Measurements from ENCODE around the gene UBL7. TPM values are rescaled to one million over a fixed set of nuclear protein-coding genes. Genes with fewer than 3 reads are reported as not detected.
"Not testable (repeated sequence)": the region's sequence is repeated elsewhere in the genome, so short reads cannot be mapped to it uniquely, and the experiment has no call there.

Gene UBL7
- total RNA-seq = 15.4 TPM

DNA sequence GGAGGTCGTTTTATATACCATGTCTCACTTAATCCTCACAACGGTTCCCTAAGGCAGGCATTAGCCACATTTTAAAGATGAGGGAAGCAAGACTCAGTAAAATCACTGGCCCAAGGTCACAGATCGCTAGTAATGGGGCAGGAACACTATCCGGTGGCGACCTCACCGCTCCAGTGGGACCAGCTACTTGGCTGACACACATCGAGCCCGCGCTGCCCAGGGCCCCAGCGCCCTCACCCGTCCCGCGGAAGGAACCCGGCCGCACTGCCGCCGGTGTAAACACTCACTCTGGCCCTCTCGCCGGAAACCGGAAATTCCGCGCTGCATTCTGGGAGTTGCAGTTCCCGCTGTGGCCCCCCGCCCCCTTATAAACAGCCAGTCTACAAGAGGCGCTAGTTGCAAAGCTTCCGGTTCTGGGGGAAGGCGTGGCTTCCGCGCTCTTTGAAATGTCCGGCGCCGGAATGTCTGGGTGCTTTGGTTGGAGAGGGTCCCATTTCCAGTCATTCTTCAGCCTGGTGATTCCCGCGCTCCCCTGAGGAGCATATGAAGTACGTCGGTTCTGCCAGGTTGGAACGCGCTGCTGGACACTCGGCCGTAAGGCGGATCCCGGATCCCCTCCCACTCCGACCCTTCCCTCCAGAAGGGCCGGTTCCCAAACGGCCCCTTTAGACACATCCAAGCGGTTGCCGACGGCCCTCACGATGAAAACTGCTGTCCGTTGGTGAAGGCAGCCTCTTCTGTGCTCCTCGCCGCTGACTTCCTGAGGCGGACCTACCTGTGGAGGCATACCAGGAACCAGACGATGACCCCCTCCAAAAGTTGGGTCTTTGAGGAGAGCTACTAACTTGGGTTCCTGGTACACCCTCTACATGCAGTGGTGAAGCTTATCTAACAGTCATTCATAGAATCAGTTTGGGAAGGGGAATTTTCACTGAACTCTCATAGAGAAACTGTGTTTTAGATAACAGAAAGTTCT, at the start of gene UBL7:
Gene UBL7 (minus strand): TSS at position 290 of the 976 bp plus-strand sequence. CDS start 2,293 bp downstream, outside the sequence.
- DNase-seq (ENCODE audit: low spot score) (peak; percentile 99), ATAC-seq (peak; percentile 99)

- no peak for DNase-seq (ENCODE audit: low spot score)
- no peak for ATAC-seq
These were observed 45.5 kb upstream of the UBL7 start for GRCh38 chr15:74506515-74506840.

DNA sequence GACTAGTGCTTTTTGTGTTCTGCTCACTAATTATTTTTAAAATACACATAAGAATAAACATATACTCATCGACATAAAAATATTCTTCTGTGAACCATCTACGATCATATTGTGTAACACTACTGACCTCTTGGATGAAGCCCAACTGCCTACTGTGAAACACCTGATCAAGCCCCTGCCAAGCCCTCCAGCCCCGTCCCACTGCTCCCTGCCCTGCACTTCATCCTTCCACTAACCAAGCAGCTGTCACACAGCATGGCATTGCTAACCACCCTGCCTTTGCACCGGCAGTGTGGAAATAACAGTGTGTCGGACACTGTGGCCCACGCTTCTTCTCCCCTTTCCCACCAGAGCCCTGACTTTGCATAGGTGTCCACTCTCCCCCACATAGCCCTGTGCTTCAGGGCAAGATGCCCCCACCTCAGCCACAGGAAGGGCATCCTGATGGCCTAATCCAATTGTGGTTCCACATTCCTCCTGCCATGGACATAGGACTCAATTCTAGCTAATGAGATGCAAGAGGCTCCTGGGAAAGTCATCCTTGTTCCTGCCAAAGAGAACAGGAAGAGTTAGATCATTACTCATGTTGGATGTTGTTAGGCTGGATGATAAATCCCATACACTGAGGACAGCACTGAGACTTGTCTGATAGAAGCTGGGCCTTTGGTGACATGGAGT, 45.0 kb upstream of the UBL7 start:
- ATAC-seq (peak; percentile 48), DNase-seq (ENCODE audit: low spot score) (no peak)

GRCh38 chr15:74504836-74505235, 43.9 kb upstream of the UBL7 start:
- DNase-seq (ENCODE audit: low spot score) = no peak
- no peak for ATAC-seq

GRCh38 chr15:74504418-74504817, 43.5 kb upstream of the UBL7 start:
- no peak for ATAC-seq
- DNase-seq (ENCODE audit: low spot score) = no peak

DNA sequence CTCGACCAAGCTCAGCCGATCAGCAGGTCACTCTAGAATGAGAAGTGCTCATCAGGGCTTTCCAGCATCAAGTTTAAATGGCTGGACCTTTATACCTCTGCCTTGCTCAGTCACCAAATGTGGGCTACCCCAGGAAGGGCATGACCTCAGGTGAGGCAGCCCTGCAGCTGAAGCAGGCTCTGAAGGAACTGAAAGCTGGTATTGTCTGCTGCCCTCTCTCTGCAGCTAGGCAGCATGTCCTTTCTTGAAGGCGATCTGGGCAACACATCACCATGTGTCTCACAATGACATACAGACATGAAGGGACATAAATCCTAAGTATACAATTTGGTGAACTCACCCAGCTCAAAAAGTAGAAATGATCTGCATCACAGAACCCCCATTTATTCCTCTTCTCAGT, 41.3 kb upstream of the UBL7 start:
- DNase-seq (ENCODE audit: low spot score) (no peak), ATAC-seq (no peak)

DNA sequence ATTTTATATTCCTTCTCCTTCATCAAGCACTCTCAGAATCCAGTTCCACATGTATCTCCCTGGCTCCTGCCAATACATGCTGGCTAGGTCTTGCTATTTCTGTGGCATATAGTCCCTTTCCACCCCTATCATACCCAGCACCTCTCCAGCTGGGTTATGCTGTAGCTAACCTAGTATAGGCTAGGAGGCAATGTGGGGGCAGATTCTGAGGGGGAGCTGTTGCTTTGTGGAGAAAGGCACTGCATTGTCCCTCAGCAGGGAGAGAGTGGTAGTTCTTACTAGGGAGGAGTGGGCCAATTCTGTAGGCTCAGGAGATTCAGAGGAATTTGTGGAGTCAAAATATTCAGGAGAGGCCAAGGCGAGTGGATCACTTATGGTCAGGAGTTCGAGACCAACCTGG, 39.4 kb upstream of the UBL7 start:
- DNase-seq (ENCODE audit: low spot score) (no peak), ATAC-seq (no peak)

- no peak for ATAC-seq
- no peak for DNase-seq (ENCODE audit: low spot score)
These were observed 38.4 kb upstream of the UBL7 start for GRCh38 chr15:74499366-74499765.

DNA sequence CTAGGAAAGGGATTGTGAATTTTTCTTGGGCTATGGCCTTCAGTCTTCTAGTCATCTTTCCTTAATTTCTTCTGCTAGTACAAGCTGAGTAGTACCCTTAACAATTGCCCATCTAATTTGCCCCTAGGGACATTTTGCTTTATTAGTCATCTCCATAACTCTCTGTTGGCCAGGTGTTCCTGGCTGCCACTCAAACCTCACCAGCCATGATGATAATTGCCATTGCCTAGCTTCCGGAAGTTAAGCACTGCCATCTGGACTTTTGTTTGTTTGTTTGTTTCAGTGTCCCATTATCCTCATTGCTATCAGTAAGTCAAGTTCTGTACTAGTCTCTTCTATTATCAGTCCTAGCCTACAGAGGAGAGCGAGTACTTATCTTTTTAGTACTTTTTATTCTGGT, 36.6 kb upstream of the UBL7 start:
- no peak for ATAC-seq
- DNase-seq (ENCODE audit: low spot score) = no peak

GRCh38 chr15:74496648-74497047, 35.7 kb upstream of the UBL7 start:
- ATAC-seq (no peak), DNase-seq (ENCODE audit: low spot score) (no peak)

- DNase-seq (ENCODE audit: low spot score) = no peak
- no peak for ATAC-seq
These were observed 29.4 kb upstream of the UBL7 start for GRCh38 chr15:74490339-74490689.

- DNase-seq (ENCODE audit: low spot score) (peak; percentile 51), ATAC-seq (peak; percentile 95)
These were observed 28.8 kb upstream of the UBL7 start for GRCh38 chr15:74489518-74490338.

DNA sequence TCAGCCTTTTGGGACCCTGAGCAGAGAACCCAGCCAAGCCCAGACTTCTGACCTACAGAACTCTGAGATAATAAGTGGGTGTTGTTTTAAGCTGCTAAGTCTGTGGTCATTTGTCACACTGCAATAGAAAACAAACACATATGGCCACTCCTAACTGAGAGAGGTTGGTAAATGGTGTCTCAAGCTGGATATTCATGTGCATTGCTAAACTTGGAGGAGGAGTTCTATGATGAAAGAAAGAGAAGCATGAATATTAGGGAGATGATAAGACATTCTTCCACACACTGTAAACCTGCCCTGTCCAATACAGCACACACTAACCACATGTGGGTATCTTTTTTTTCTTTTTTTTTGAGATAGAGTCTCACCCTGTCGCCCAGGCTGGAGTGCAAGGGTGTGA, 27.8 kb upstream of the UBL7 start:
- DNase-seq (ENCODE audit: low spot score) (no peak), ATAC-seq (no peak)

DNA sequence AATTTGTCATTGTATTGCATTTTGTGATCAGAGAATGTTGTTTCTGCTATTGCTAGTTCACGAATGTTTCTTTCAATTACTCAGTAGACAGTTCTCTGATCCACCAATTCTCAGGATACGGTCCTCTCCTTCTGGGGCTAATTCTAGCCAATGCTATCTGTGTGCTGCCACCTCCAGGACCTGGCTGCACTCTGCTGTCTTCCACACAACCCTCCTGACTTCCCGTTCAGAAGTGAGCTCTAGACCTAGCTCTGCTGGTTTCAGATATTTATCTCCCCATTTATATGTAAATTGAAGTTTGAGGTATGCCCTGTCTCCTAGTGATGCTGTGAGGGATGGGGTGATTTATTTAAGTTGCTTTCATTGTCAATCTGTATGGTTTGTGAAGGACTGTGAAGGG, 21.7 kb upstream of the UBL7 start:
- DNase-seq (ENCODE audit: low spot score) (no peak), ATAC-seq (no peak)

GRCh38 chr15:74480364-74480763, 19.4 kb upstream of the UBL7 start:
- not testable (repeated sequence) for DNase-seq (ENCODE audit: low spot score); ATAC-seq

DNA sequence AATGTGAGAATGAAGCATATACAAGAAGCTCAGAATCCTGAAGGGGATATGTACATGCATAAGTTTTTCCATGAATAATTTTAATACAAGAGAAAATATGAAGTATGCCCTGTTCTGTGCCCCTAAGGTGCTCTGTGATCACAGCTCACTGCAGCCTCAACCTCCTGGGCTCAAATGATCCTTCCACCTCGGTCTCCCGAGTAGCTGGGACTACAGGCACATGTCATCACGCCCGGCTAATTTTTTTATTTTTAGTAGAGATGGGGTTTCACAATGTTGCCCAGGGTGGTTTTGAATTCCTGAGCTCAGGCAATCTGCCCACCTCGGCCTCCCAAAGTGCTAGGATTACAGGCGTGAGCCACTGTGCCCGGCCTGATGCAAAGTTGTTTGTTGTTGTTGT, 10.7 kb upstream of the UBL7 start:
- not testable (repeated sequence) for ATAC-seq; DNase-seq (ENCODE audit: low spot score)

- no peak for ATAC-seq
- no peak for DNase-seq (ENCODE audit: low spot score)
These were observed 9.9 kb upstream of the UBL7 start for GRCh38 chr15:74470631-74471395.

DNA sequence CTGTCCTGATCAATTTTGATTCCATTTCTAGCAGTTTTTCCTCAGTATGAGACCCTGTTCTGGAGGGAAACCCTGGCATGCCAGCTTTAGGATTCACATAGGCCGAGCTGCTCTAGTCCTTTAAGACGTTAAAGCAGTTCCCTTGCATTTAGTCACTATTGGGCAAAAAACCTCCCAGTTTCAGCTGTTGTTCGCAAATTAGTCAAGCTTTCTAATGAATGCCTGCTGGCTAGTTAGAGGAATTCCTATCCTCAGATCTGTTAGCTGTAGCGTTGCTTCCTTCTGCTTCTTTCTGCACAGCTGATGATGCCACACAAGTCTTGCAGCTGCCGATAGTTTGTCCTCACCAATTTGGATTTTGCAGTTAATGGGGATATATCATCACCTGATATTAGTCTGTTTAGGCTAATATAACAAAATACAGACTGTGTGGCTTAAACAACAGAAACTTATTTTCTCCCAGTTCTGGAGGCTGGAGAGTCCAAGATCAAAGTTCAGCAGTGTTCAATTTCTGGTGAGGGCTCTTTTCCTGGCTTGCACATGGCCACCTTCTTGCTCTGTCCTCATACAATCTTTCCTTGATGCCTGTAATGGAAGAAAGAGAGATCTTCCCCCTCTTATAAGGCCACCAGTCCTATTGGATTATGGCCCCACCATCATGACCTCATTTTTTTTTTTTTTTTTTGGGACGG, 7.5 kb upstream of the UBL7 start:
- ATAC-seq = no peak
- no peak for DNase-seq (ENCODE audit: low spot score)

- ATAC-seq (no peak), DNase-seq (ENCODE audit: low spot score) (no peak)
These were observed 5.6 kb upstream of the UBL7 start for GRCh38 chr15:74466570-74466969.

- no peak for ATAC-seq
- DNase-seq (ENCODE audit: low spot score) = no peak
These were observed 3.9 kb upstream of the UBL7 start for GRCh38 chr15:74464897-74465296.

All from left lobe of liver (tissue), 2 donors.